Coronary artery (tissue), 2 donors: ENCODE data around the gene MED13.

Source experiments
- DNase-seq: peaks from one replicate; pipeline ENCODE4 v3.0.0-alpha.2; 2017; ENCODE audit warnings: low spot score
- H3K27ac ChIP-seq, 2 donors: fragments of 200-600 bp; sonication (generic); one replicate each; pipeline ENCODE4 v1.5.1; 2016 to 2019
- H3K4me3 ChIP-seq: fragments of 200-600 bp; sonication (generic); 2 replicates; pipeline ENCODE4 v1.5.1; 2016; ENCODE audit warnings: mild to moderate bottlenecking, moderate library complexity
- CTCF ChIP-seq: fragments of 200-600 bp; sonication (generic); IDR thresholded peaks from one replicate; pipeline ENCODE4 v1.5.1; 2019; ENCODE audit warnings: antibody characterized with exemption

MED13 gene

GRCh38 chr17:62045109-62045508, 20.0 kb downstream of the MED13 start:
- no peak for TF ChIP-seq CTCF
- no peak for DNase-seq
- no peak overlapping the region for H3K27ac ChIP-seq
- H3K4me3 ChIP-seq, result no peak overlapping the region

DNA sequence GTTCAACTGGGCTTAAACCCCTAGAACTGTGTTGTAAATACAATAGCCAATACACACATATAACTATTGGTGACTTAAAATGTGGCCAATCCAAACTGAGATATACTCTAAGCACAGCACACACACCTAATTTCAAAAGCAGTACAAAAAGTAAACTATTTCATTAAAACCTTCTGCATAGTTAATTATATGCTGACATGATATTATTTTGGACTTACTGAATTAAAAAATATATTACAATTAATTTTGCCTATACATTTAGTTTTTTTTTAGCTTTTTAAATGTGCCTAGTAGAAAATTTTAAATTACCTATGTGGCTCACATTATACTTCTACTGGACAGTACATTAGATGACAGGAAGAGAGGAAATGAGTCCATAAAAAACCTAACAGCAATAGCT, 21.5 kb downstream of the MED13 start:
- Histone ChIP-seq H3K4me3 (no peak overlapping the region), H3K27ac (no peak overlapping the region)
- DNase-seq, result no peak
- no peak for TF ChIP-seq CTCF

GRCh38 chr17:62043140-62043539, 21.9 kb downstream of the MED13 start:
- no peak for TF ChIP-seq CTCF
- DNase-seq, result no peak
- Histone ChIP-seq H3K27ac (no peak overlapping the region), H3K4me3 (no peak overlapping the region)

DNA sequence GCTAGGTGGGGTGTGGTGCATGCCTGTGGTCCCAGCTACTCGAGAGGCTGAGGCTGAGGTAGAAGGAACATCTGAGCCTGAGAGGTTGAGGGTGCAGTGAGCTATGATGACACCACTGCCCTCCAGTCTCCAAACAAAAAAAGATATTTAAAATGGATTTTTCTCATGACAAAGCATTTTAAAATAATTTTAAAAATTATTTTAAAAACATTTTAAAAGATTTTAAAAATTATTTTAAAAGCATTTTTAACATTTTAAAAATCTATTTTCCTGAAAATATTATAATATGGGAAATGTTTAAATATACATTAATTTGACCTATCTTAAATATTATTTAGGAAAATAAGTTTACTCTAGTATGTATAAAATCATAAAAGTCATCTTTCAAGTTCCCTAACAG, 26.8 kb downstream of the MED13 start:
- no peak overlapping the region for H3K4me3 ChIP-seq
- DNase-seq, result no peak
- no peak overlapping the region for H3K27ac ChIP-seq
- TF ChIP-seq CTCF, result no peak

DNA sequence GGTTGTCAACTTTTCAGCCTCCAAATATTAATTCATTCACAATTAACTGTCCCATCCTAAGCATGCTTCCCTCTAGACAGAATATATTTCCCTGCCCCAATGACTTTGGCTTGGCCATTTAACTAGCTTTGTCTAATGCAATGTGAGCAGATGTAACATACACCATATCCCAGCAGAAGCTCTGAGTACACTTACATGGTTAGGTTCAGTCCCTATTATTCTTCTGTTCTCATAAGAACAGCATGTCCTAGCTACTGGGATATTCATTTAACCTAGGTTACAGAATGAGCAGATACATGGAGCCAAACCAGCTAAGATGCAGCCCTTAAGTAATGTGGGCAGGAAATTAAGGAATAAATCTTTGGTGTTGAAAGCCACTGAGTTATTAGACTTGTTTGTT, 31.8 kb downstream of the MED13 start:
- Histone ChIP-seq H3K27ac (no peak overlapping the region), H3K4me3 (no peak overlapping the region)
- DNase-seq, result no peak
- no peak for TF ChIP-seq CTCF

DNA sequence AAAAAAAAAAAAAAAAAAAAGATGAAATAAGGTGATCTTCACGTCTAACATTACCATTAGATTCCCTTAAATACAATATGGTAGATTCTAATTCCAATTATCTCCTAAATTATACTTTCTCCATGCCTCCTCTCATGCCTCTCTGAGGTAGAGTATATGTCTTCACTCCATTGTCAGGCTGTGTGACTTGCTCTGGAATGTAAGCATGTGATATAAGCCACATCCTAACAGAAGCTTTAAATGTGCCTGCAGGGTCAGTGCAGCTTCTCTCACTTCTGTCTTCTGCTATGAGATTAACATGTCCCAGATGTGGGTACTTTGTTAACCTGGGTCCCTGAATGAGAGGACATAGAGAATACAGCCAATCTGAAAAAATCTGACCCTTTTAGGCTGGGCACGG, 32.6 kb downstream of the MED13 start:
- H3K27ac ChIP-seq, result no peak overlapping the region
- no peak for DNase-seq
- TF ChIP-seq CTCF, result no peak
- H3K4me3 ChIP-seq, result no peak overlapping the region

GRCh38 chr17:62030264-62030663, 34.8 kb downstream of the MED13 start:
- Histone ChIP-seq H3K27ac (no peak overlapping the region), H3K4me3 (no peak overlapping the region)
- no peak for TF ChIP-seq CTCF
- no peak for DNase-seq
